ENCODE results near the gene PELI3. TPM values are rescaled to one million over a fixed set of nuclear protein-coding genes. Genes with fewer than 3 reads are reported as not detected.

Gene PELI3
- total and polyA plus RNA-seq, 2 of the 8 experiments (the other 6 are each of a cell fraction or from before 2014, with no cell fraction given) = 5.2 to 7.6 TPM

DNA sequence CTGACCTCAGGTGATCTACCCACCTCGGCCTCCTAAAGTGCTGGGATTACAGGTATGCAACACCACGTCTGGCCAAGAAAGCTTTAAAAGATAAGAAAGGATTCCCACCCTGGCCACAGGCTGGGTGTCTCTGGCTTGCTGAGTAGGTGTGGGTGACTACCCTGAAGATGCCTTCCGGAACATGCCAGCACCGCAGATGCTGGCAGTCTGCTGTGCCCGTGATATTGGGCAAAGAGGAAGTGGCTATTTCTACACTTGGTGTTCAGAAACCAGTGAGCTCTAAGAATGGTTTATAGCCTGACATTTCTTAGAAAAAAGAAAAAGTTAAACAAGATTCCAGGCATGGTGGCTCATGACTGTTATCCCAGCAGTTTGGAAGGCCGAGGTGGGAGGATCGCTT is 34.1 kb upstream of the PELI3 start (continued):
- TF ChIP-seq CHD7 (IDR thresholded peaks at IDR 0.05; ENCODE audit: insufficient replicate concordance, low read length) (no peak), RAD21 (IDR thresholded peaks at IDR 0.05 in 1 of 2, conservative IDR thresholded peaks at IDR 0.05 in 1 of 2; ENCODE audit: low read depth in 2 of 2, low read length in 2 of 2) (no peak), SIRT6 (IDR thresholded peaks at IDR 0.05; ENCODE audit: low read length) (no peak), TBP (IDR thresholded peaks at IDR 0.05; ENCODE audit: low read depth, low read length) (no peak), CHD2 (IDR thresholded peaks at IDR 0.05; ENCODE audit: low read length) (no peak), JUND (IDR thresholded peaks at IDR 0.05; ENCODE audit: low read length) (no peak), HDAC2 (IDR thresholded peaks at IDR 0.05; ENCODE audit: borderline replicate concordance in 1 of 2, low read depth in 2 of 2, low read length in 2 of 2) (no peak), CBX5 (IDR thresholded peaks at IDR 0.05; ENCODE audit: low read depth, low read length) (no peak), GABPA (IDR thresholded peaks at IDR 0.05; ENCODE audit: borderline replicate concordance, insufficient read depth, low read length) (no peak), SIN3A (conservative IDR thresholded peaks at IDR 0.05 in 1 of 2, IDR thresholded peaks at IDR 0.05 in 1 of 2; ENCODE audit: low read depth in 1 of 2, low read length in 2 of 2) (no peak), SP2 (IDR thresholded peaks at IDR 0.05; ENCODE audit: low read length) (no peak)
